Upper lobe of left lung (tissue), 4 donors: ENCODE data around the gene SPOCK3.

Experiments
- CTCF ChIP-seq, 6 experiments: fragments of 450-650 bp in 4 of 6; fragments of 200-600 bp in 2 of 6; sonication (generic) in 2 of 6; IDR thresholded peaks; one replicate each; pipeline ENCODE4 v1.5.1; 2016 to 2019; ENCODE audit warnings: antibody characterized with exemption in 6 of 6
- POLR2A ChIP-seq, 4 donors: fragments of 450-650 bp; IDR thresholded peaks; one replicate each; pipeline ENCODE4 v1.5.1; 2016 to 2017; ENCODE audit warnings: antibody characterized with exemption in 4 of 4, mild to moderate bottlenecking in 2 of 4
- POLR2AphosphoS5 ChIP-seq, 2 donors: sonication (generic); formaldehyde crosslinking; IDR thresholded peaks; one replicate each; pipeline ENCODE4 v1.5.1; 2017; ENCODE audit warnings: antibody characterized with exemption in 2 of 2

- TF ChIP-seq POLR2AphosphoS5 (IDR thresholded peaks at IDR 0.05) (no peak), CTCF (IDR thresholded peaks at IDR 0.05) (no peak), POLR2A (IDR thresholded peaks at IDR 0.05) (no peak)
These were observed 198.9 kb downstream of the SPOCK3 start for GRCh38 chr4:167035390-167035789.
